Myometrial cell (primary cell): ENCODE measurements around the gene LGALS3BP. TPM values are rescaled to one million over a fixed set of nuclear protein-coding genes. Genes with fewer than 3 reads are reported as not detected.

Experiments
- total RNA-seq: library from RNA; depleted of rRNA; stranded (reverse); fragments of >200 nt; gene quantifications from 2 replicates; pipeline ENCODE4 v1.2.3, GENCODE V29; 2015

The LGALS3BP gene
- total RNA-seq, result 310 and 405 TPM in 2 replicates

GRCh38 chr17:78979780-78980623 lies at the start of gene LGALS3BP:
LGALS3BP (minus strand) TSS chr17:78979923; CDS start chr17:78977191, 2,732 bp downstream.

GRCh38 chr17:79023886-79024771 lies 44.4 kb upstream of the LGALS3BP start, which contains the start of gene C1QTNF1:
C1QTNF1 (plus strand) TSS chr17:79024169; CDS start chr17:79043969, 19,800 bp downstream.

GRCh38 chr17:79009397-79010303 lies 29.9 kb upstream of the LGALS3BP start, which contains the start of gene CANT1:
CANT1 (minus strand) TSS chr17:79009764; CDS start chr17:78997622, 12,142 bp downstream.

GRCh38 chr17:78925234-78925633 lies 54.5 kb downstream of the LGALS3BP start, which contains the start of gene TIMP2:
TIMP2 (minus strand) TSS chr17:78925387; CDS start chr17:78925088, 299 bp downstream.

Other genes starting within 250 kb of the LGALS3BP start
- 7.2 and 8.3 TPM in 2 replicates for gene CYTH1, start 197.7 kb downstream of the LGALS3BP start, total RNA-seq
- 14.0 and 17.0 TPM in 2 replicates for gene USP36, start 139.1 kb downstream of the LGALS3BP start, total RNA-seq
- gene CEP295NL, start 76.7 kb downstream of the LGALS3BP start, total RNA-seq, result 0.89 TPM in 1 of 2 replicates, not detected in the other
- gene TIMP2, start 54.5 kb downstream of the LGALS3BP start, total RNA-seq, result 211 and 232 TPM in 2 replicates
- gene CANT1, start 29.8 kb upstream of the LGALS3BP start, total RNA-seq, result 41.8 and 57.6 TPM in 2 replicates
- 20.7 and 28.3 TPM in 2 replicates for gene C1QTNF1, start 44.2 kb upstream of the LGALS3BP start, total RNA-seq
- 5.1 and 5.8 TPM in 2 replicates for gene ENGASE, start 94.9 kb upstream of the LGALS3BP start, total RNA-seq